ENCODE results near the gene NTMT1.

GRCh38 chr9:129613520-129614175, 12.3 kb upstream of the NTMT1 start:
- TF ChIP-seq CTCF (IDR thresholded peaks at IDR 0.05) (peak in 3 of 5 experiments; percentile 8 to 33 (median 24)), POLR2A (IDR thresholded peaks at IDR 0.05) (peak in 1 of 2 donors; percentile 72), EP300 (IDR thresholded peaks at IDR 0.05) (peak; percentile 26 to 91)
